Ramos (cell line): ENCODE measurements around the gene TGIF2.

Experiments
- in situ Hi-C: fragments of 300-500 bp; cut with MboI; formaldehyde crosslinking; loops from one replicate; pipeline ENCODE4 v1.14.3; 2022; ENCODE audit warnings: low sequenced_read_pairs; ENCODE audit not compliant: unreplicated experiment

TGIF2 gene

GRCh38 chr20:36573103-36573797 is at the start of gene TGIF2:
Gene TGIF2 (plus strand): TSS chr20:36573597. CDS start chr20:36578775, 5,178 bp downstream.
- in situ Hi-C loops, result no loop called here

- in situ Hi-C loops, result no loop called here
Measured at GRCh38 chr20:36525620-36526365, 47.6 kb upstream of the TGIF2 start.

- in situ Hi-C loops, result no loop called here
Measured at GRCh38 chr20:36526521-36527011, 46.8 kb upstream of the TGIF2 start.

- in situ Hi-C loops, result no loop called here
Measured at GRCh38 chr20:36527331-36528125, 45.9 kb upstream of the TGIF2 start.

GRCh38 chr20:36528176-36528874 is 45.1 kb upstream of the TGIF2 start:
- in situ Hi-C loops, result no loop called here

GRCh38 chr20:36528875-36529417 is 44.5 kb upstream of the TGIF2 start:
- in situ Hi-C loops, result no loop called here

- in situ Hi-C loops, result no loop called here
Measured at GRCh38 chr20:36532388-36532787, 41.0 kb upstream of the TGIF2 start.

- in situ Hi-C loops, result no loop called here
Measured at GRCh38 chr20:36532822-36533221, 40.6 kb upstream of the TGIF2 start.

- in situ Hi-C loops, result no loop called here
Measured at GRCh38 chr20:36538026-36538722, 35.2 kb upstream of the TGIF2 start.

- in situ Hi-C loops, result no loop called here
Measured at GRCh38 chr20:36540551-36541211, 32.7 kb upstream of the TGIF2 start.

- in situ Hi-C loops, result no loop called here
Measured at GRCh38 chr20:36541227-36541767, 32.1 kb upstream of the TGIF2 start, which contains the start of gene MYL9. Gene MYL9 (plus strand): TSS chr20:36541519. CDS start chr20:36544885, 3,366 bp downstream.

- in situ Hi-C loops, result no loop called here
Measured at GRCh38 chr20:36541768-36542488, 31.5 kb upstream of the TGIF2 start.

GRCh38 chr20:36542516-36543183 is 30.7 kb upstream of the TGIF2 start:
- in situ Hi-C loops, result no loop called here

GRCh38 chr20:36543184-36544133 is 29.9 kb upstream of the TGIF2 start:
- in situ Hi-C loops, result no loop called here

- in situ Hi-C loops, result no loop called here
Measured at GRCh38 chr20:36544134-36545018, 29.0 kb upstream of the TGIF2 start.
